HG02623 (cell line): ENCODE results near the gene SPATA31D3.
"Not testable (repeated sequence)": the region's sequence is repeated elsewhere in the genome, so short reads cannot be mapped to it uniquely, and the experiment has no call there.

ENCODE experiments used
- ATAC-seq: cut with Tn5 transposase; IDR thresholded peaks from one replicate; pipeline ENCODE4 v1.9.1; 2021; ENCODE audit warnings: moderate library complexity; ENCODE audit not compliant: unreplicated experiment

SPATA31D3 gene

GRCh38 chr9:81943393-81943792, at the start of gene SPATA31D3:
Gene SPATA31D3, plus strand, starts transcription at chr9:81943500. Its CDS starts 86 bp downstream, at chr9:81943586.
- not testable (repeated sequence) for ATAC-seq

GRCh38 chr9:81893929-81894328, 49.4 kb upstream of the SPATA31D3 start:
- no peak for ATAC-seq

- no peak for ATAC-seq
Measured at GRCh38 chr9:81894891-81895290, 48.4 kb upstream of the SPATA31D3 start.

- ATAC-seq = no peak
Measured at GRCh38 chr9:81896070-81896469, 47.2 kb upstream of the SPATA31D3 start.

- no peak for ATAC-seq
Measured at GRCh38 chr9:81898851-81899250, 44.4 kb upstream of the SPATA31D3 start.

GRCh38 chr9:81902196-81902595, 41.1 kb upstream of the SPATA31D3 start:
- ATAC-seq = no peak

- ATAC-seq = no peak
Measured at GRCh38 chr9:81902626-81903025, 40.7 kb upstream of the SPATA31D3 start.

GRCh38 chr9:81906671-81907070, 36.6 kb upstream of the SPATA31D3 start:
- no peak for ATAC-seq

- no peak for ATAC-seq
Measured at GRCh38 chr9:81912135-81912534, 31.2 kb upstream of the SPATA31D3 start.

GRCh38 chr9:81915801-81916505, 27.3 kb upstream of the SPATA31D3 start:
- ATAC-seq = no peak

- not testable (repeated sequence) for ATAC-seq
Measured at GRCh38 chr9:81918507-81918906, 24.8 kb upstream of the SPATA31D3 start.

GRCh38 chr9:81928305-81928704, 15.0 kb upstream of the SPATA31D3 start, which contains the start of gene SPATA31D4:
Gene SPATA31D4, plus strand, starts transcription at chr9:81928428. Its CDS starts 86 bp downstream, at chr9:81928514.
- not testable (repeated sequence) for ATAC-seq

GRCh38 chr9:81930147-81930546, 13.2 kb upstream of the SPATA31D3 start:
- ATAC-seq = not testable (repeated sequence)

GRCh38 chr9:81933547-81933946, 9.8 kb upstream of the SPATA31D3 start:
- ATAC-seq = not testable (repeated sequence)

GRCh38 chr9:81948650-81949049, 5.3 kb downstream of the SPATA31D3 start:
- ATAC-seq = not testable (repeated sequence)

- ATAC-seq = no peak
Measured at GRCh38 chr9:81953096-81953495, 9.8 kb downstream of the SPATA31D3 start.

- no peak for ATAC-seq
Measured at GRCh38 chr9:81955625-81956024, 12.3 kb downstream of the SPATA31D3 start.

GRCh38 chr9:81964218-81965171, 21.2 kb downstream of the SPATA31D3 start:
- ATAC-seq = no peak

- no peak for ATAC-seq
Measured at GRCh38 chr9:81968026-81968425, 24.7 kb downstream of the SPATA31D3 start.

GRCh38 chr9:81969971-81970370, 26.7 kb downstream of the SPATA31D3 start:
- ATAC-seq = no peak

GRCh38 chr9:81971727-81972126, 28.4 kb downstream of the SPATA31D3 start:
- ATAC-seq = no peak

GRCh38 chr9:81974764-81975163, 31.5 kb downstream of the SPATA31D3 start:
- no peak for ATAC-seq
